ENCODE results near the gene SIRT3. TPM values are rescaled to one million over a fixed set of nuclear protein-coding genes. Genes with fewer than 3 reads are reported as not detected.
A peak's percentile ranks its signal among the peaks of the same experiment; 100 is the strongest.
"Not testable (repeated sequence)": the region's sequence is repeated elsewhere in the genome, so short reads cannot be mapped to it uniquely, and the experiment has no call there.

Gene SIRT3
- total RNA-seq, 2 experiments from 2014 or later, result 19.6 to 23.3 TPM

DNA sequence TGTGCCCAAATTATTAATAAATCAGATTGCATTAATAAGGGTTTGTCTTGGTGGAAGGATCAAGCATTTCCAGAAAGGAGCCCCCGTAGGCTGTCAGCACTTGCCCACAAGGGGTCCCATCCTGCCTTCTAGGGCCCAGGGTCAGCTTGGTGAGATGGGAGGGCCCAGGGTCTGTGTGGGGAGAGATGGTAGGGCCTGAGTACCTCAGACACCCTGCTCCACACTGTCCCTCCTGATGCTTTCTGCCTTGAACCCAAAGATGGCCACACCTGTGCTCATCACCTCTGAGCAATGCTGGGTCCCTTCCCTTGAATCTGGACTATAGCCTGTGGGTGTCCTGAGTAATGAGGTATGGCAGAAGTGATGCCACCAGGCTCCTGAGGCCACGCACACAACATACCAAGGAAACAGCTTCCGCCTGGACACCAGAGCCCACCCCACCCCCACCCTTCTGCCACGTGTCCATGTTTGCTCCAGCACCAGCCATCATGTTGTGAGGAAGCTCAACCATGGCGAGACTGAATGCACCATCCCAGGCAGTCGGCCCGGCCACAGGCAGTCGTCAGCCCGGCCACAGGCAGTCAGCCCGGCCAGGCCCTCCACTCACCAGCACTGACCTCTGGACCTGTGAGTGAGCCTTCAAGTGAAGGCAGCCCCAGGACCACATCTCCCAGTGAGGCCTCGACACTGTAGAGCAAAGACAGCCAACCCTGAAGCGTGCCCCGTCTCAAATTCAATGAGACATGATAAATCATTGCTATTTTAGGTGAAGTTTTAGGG lies 35.7 kb downstream of the SIRT3 start:
- CTCF ChIA-PET, result no interaction called here
- Mint-ChIP-seq H3K27ac (peak overlapping the region; percentile 76), H3K9me3 (ENCODE audit: low read depth) (no peaks in the 10 kb centered on the region), H3K27me3 (no peaks in the 10 kb centered on the region), H3K4me3 (no peak overlapping the region), H3K4me1 (peaks cover 45% of the 10 kb centered on the region), H3K36me3 (ENCODE audit: low read depth) (peaks cover 35% of the 10 kb centered on the region)
- DNase-seq (peak; percentile 2), ATAC-seq (no peak)
- intact Hi-C loops (cut with DNase I, micrococcal nuclease), result no loop called here
- POLR2A ChIA-PET, result no interaction called here

DNA sequence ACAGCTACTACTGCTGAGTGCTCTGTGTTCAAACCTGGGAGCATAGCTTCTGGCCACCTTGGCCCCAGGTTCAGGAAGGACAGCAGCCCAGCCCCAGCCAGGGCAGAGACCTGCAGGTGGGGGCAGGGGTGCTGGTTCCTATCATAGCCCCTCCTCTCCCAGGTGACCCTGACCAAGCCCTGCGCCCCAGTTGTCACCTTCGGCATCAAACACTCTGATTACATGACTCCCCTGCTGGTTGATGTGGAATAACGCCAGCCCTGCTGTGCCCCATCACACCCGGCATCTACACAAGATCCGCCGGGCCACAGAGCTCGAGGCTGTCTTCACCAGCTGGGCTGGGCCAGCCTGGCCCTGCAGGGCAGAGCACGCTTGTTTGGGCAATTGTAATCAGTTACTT lies 36.4 kb downstream of the SIRT3 start:
- CTCF ChIA-PET, result no interaction called here
- H3K27ac Mint-ChIP-seq, result no peak overlapping the region
- intact Hi-C loops (cut with DNase I, micrococcal nuclease), result no loop called here
- H3K9me3 Mint-ChIP-seq (ENCODE audit: low read depth), result no peaks in the 10 kb centered on the region
- no peaks in the 10 kb centered on the region for H3K27me3 Mint-ChIP-seq
- POLR2A ChIA-PET, result no interaction called here
- H3K4me3 Mint-ChIP-seq, result no peak overlapping the region
- H3K36me3 Mint-ChIP-seq (ENCODE audit: low read depth), result peaks cover 30% of the 10 kb centered on the region
- ATAC-seq, result no peak
- DNase-seq, result peak; percentile 8
- H3K4me1 Mint-ChIP-seq, result peaks cover 40% of the 10 kb centered on the region

DNA sequence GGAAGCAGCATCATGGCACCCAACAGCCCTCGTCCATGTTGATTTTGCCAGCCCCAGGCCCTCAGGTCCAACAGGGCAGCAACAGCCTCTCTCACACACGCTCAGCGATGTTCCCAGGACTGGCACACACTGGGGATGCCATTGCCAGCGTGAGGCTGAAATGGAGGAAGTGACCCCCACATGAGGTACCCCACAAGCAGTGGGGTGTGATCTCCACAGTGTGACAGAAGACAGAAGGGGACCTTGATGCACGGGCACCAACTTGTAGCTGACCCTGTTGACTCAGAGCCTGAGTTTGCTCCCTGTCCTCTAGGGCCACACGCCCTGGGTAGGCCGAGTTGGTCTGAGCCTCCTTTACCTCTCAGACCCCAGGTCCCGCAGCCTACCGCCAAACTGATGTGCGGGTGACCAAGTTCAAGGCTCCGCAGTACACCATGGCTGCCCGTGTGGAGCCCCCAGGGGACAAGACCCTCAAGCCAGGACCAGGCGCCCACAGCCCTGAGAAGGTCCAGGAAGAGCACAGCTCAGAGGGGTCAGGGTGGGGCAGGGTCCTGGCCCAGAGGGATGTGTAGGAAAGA lies 37.0 kb downstream of the SIRT3 start:
- DNase-seq, result peak; percentile 4
- POLR2A ChIA-PET, result no interaction called here

DNA sequence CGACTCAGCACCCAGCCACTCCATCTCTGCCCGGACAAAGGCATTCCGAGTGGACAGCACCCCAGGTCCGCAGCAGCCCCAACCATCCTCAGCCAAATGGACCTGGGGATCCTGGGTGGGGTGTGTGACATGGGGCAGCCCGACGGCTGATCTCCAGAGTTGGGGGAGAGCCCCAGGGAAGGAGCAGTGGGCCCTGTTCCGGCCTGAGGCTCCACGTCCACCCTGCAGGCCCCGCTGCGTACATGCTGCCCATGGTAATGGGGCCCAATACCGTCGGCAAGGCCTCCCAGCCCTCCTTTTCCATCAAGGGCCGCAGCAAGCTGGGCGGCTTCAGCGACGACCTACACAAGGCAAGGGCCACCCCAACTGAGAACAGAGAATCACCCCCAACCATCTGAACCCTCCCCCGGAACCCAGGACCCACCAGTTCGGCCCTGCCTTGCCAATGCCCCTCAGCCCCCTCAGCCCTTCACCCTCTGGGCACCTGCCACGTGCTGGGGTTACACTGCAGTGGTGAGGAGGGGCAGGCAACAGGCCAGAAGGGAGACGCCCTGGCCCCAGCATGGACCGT lies 37.8 kb downstream of the SIRT3 start:
- CTCF ChIA-PET, result interaction anchor here (1.0 kb wide), 1 partner anchor 18 kb away, joined by 3 read pairs; no protein-coding TSS in a partner anchor

More for the DNA sequence above, 37.0 kb downstream of the SIRT3 start:
- Mint-ChIP-seq H3K36me3 (ENCODE audit: low read depth) (peaks cover 26% of the 10 kb centered on the region), H3K9me3 (ENCODE audit: low read depth) (no peaks in the 10 kb centered on the region), H3K27ac (no peak overlapping the region), H3K4me1 (peaks cover 34% of the 10 kb centered on the region), H3K4me3 (no peak overlapping the region), H3K27me3 (no peaks in the 10 kb centered on the region)
- CTCF ChIA-PET, result interaction anchor here (0.7 to 1.0 kb wide), 2 partner anchors 18 to 82 kb away, joined by 3 read pairs; no protein-coding TSS in a partner anchor
- no peak for ATAC-seq
- intact Hi-C loops (cut with DNase I, micrococcal nuclease), result no loop called here

DNA sequence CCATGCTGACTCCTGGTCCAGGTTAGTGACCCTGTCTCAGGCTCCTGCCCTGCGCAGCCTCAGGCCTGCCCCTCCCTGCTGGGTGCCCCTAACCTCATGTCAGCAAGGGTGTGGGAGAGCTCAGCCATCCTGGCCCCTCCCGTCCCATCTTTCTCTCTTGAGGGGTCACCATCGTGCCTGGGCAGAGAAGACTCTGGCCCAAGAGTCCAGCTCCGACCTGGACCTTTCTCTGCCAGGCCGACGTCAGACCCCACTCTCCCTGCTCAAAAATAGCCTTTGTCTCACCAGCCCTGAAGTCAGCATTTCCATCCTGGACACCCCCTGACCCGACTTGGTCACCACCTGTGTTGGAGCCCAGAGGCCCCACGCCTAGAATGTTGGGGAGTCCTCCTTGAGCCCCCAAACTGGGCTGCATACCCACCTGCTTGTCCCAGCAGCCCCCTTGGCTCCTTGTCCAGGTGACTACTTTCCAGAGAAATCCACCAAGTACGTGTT lies 38.4 kb downstream of the SIRT3 start:
- DNase-seq, result no peak
- Mint-ChIP-seq H3K9me3 (ENCODE audit: low read depth) (no peaks in the 10 kb centered on the region), H3K27me3 (no peaks in the 10 kb centered on the region), H3K27ac (no peak overlapping the region), H3K4me3 (no peak overlapping the region), H3K36me3 (ENCODE audit: low read depth) (peaks cover 13% of the 10 kb centered on the region), H3K4me1 (peaks cover 21% of the 10 kb centered on the region)
- ChIA-PET POLR2A (no interaction called here), CTCF (no interaction called here)
- ATAC-seq, result no peak
- intact Hi-C loops (cut with DNase I, micrococcal nuclease), result no loop called here

More for the DNA sequence above, 37.8 kb downstream of the SIRT3 start:
- ATAC-seq, result no peak
- Mint-ChIP-seq H3K36me3 (ENCODE audit: low read depth) (peaks cover 18% of the 10 kb centered on the region), H3K27ac (no peak overlapping the region), H3K27me3 (no peaks in the 10 kb centered on the region), H3K9me3 (ENCODE audit: low read depth) (no peaks in the 10 kb centered on the region), H3K4me3 (no peak overlapping the region), H3K4me1 (peaks cover 26% of the 10 kb centered on the region)
- POLR2A ChIA-PET, result no interaction called here
- no peak for DNase-seq
- intact Hi-C loops (cut with DNase I, micrococcal nuclease), result no loop called here

DNA sequence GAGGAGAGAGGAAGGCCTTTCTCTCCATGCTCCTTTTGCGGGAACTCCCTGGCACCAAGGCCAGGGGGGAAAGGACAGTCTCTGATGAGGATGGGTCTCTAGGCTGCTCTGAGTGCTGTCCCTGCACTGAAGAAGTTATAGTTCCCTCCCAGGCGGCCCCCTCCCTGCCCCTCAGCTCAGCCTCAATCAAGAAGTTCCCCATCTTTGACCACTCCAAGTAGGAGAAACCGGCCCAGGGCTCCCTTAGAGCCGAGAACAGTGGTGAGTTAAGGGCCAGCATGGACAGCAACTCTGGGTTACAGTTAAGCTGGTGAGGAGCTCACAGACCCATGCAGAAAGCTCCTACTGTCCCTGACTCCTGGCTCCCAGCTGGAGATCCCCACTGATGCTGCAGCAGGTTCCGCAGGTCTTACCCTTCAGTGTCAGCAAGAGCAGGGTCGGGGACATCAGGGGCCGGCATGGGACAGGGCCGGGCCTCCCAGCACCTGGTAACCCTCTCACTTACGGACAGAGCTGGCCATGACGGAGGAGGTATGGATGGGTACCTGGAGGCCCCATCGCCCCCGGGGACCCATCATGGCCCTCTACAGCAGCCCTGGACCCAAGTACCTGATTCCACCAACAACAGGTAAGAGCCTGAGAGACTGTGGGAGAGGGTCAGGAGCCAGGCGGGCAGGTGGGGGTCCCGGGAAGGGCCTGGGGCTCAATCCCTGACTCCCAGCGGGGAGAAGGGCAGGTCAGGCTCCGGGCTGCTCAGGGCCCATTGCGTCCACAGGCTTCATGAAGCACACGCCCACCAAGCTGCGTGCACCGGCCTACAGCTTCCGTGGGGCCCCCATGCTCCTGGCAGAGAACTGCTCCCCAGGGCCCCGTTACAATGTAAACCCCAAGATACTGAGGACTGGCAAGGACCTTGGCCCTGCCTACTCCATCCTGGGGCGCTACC lies 39.1 kb downstream of the SIRT3 start:
- peaks cover 8% of the 10 kb centered on the region for H3K36me3 Mint-ChIP-seq (ENCODE audit: low read depth)
- H3K4me3 Mint-ChIP-seq, result no peak overlapping the region
- ChIA-PET CTCF (no interaction called here), POLR2A (no interaction called here)
- no peak for ATAC-seq
- H3K4me1 Mint-ChIP-seq, result peaks cover 16% of the 10 kb centered on the region
- no peak overlapping the region for H3K27ac Mint-ChIP-seq
- no peaks in the 10 kb centered on the region for H3K9me3 Mint-ChIP-seq (ENCODE audit: low read depth)
- peak; percentile 4 for DNase-seq
- no peaks in the 10 kb centered on the region for H3K27me3 Mint-ChIP-seq
- intact Hi-C loops (cut with DNase I, micrococcal nuclease), result no loop called here

DNA sequence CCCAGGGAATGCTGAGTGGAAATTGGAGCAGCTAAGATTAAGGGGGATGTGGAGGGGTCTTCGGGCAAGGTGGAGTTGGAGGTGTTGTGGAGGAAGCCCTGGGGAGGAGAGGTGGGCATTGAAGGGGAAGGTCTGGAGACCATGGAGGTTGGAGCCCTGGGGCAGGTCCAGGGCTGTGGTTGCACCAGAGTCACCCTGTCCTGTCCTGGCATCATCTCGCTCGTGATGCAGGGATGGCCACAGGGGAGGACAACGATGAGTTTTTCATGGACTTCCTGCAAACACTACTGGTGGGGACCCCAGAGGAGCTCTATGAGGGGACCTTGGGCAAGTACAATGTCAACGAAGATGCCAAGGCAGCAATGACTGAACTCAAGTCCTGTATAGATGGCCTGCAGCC lies 42.7 kb downstream of the SIRT3 start:
- H3K4me1 Mint-ChIP-seq, result peaks cover 12% of the 10 kb centered on the region
- H3K27ac Mint-ChIP-seq; CTCF ChIA-PET; H3K9me3 Mint-ChIP-seq (ENCODE audit: low read depth); ATAC-seq; H3K4me3 Mint-ChIP-seq; H3K36me3 Mint-ChIP-seq (ENCODE audit: low read depth); intact Hi-C loops (cut with DNase I, micrococcal nuclease); POLR2A ChIA-PET; H3K27me3 Mint-ChIP-seq: not testable (repeated sequence)
- peak; percentile 4 for DNase-seq

DNA sequence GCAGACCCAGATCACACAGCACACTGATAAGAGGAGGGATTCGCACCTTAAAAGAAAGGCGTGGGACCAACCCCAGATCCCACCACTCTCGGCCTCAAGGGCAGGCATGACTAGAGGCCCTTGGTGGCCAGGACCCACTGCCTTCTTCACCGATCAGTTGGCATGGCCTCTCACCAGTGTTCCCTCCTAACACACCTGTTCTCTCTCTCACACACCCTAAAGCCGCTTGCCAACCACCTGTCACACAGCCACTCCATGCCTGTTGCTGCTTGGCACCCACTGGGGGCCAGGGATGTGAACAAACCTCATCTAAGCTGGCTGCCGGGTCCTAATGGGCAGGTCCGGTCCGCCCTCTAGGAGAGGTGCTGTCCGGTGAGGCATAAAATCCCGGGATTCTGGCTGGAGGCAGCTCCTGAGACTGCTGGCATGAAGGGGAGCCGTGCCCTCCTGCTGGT lies 43.4 kb downstream of the SIRT3 start, which contains the start of gene SCGB1C1:
SCGB1C1 (plus strand) TSS at position 405 of the 455 bp plus-strand sequence; CDS start at position 427, 22 bp downstream.
- H3K36me3 Mint-ChIP-seq (ENCODE audit: low read depth); H3K9me3 Mint-ChIP-seq (ENCODE audit: low read depth); CTCF ChIA-PET; DNase-seq; POLR2A ChIA-PET; intact Hi-C loops (cut with DNase I, micrococcal nuclease); H3K27me3 Mint-ChIP-seq; H3K4me3 Mint-ChIP-seq; H3K27ac Mint-ChIP-seq; ATAC-seq: not testable (repeated sequence)
- peaks cover 12% of the 10 kb centered on the region for H3K4me1 Mint-ChIP-seq

DNA sequence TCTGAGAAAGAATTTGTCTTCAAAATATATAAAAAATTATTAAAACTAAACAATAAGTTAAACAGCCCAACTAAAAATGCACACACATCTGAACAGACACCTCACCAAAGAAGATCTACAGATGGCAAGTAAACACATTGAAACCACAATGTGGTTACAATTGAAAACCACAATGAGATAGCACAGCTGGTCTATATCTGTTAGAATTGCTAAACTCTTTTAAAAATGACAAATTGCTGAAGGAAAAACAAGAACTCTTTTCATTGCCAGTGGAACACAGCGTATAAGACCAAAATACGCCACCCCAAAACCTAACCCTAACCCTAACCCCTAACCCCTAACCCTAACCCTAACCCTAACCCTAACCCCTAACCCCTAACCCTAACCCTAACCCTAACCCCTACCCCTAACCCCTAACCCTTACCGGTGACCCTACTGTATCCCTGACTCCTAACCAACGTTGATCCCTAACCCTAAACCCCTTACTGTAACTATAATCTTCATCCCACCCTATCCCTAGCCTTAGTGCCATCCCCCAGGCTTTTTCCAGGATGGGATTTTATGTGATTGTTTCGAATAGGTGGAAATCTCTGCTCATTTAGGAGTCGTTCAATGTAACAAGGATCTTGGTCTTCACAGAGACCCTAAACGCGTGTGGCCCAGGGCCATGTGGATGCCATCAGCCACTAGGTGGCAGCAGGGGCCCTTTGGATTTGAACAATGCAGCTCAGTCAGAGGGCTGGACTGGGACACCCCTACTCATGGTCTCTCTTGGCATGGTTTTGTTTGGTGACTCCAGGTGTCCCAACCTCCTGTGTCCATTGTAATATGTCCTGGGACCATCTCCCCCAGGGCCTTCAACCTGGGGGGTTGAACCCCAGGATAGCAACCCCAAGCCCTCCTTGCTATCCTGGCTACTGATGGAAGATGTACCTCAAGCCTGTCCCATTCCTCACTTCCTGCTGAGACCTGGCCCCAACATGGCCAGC lies 44.4 kb downstream of the SIRT3 start:
- H3K4me3 Mint-ChIP-seq; H3K9me3 Mint-ChIP-seq (ENCODE audit: low read depth); H3K36me3 Mint-ChIP-seq (ENCODE audit: low read depth); intact Hi-C loops (cut with DNase I, micrococcal nuclease); H3K27me3 Mint-ChIP-seq; H3K27ac Mint-ChIP-seq; CTCF ChIA-PET; POLR2A ChIA-PET: not testable (repeated sequence)
- peaks cover 12% of the 10 kb centered on the region for H3K4me1 Mint-ChIP-seq
- peak; percentile 77 for DNase-seq
- ATAC-seq, result peak; percentile 73

DNA sequence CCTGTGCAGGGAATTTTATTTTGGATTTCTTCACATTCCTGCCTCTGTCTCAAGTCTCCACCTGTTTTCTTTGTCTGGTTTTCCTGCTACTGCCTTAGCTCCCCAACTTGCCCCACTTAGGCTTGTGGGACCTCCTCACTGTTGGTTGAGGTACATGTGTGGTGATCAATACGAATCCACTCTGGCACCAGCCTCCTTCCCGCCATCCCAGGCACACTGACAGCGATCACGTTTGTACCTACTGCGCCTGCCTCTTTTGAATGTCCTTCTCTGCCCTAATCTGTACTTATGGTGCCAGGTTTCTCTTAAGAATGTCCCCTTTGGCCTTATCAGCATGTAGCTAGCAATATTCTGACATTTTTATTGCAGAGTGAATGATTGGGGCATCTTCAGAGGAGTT lies 45.6 kb downstream of the SIRT3 start:
- CTCF ChIA-PET; H3K27me3 Mint-ChIP-seq; intact Hi-C loops (cut with DNase I, micrococcal nuclease); H3K27ac Mint-ChIP-seq; H3K9me3 Mint-ChIP-seq (ENCODE audit: low read depth); DNase-seq; H3K36me3 Mint-ChIP-seq (ENCODE audit: low read depth); POLR2A ChIA-PET; H3K4me3 Mint-ChIP-seq; ATAC-seq: not testable (repeated sequence)
- peaks cover 12% of the 10 kb centered on the region for H3K4me1 Mint-ChIP-seq
